Neural cell (in vitro differentiated cells): Measurements from ENCODE around the gene HOXC5. TPM values are rescaled to one million over a fixed set of nuclear protein-coding genes. Genes with fewer than 3 reads are reported as not detected.
A peak's percentile ranks its signal among the peaks of the same experiment; 100 is the strongest.

Experiments used
- H2AFZ ChIP-seq: fragments of 200-600, 300-800 bp; sonication (generic), shearing (Covaris generic); 2 replicates; pipeline ENCODE4 v1.6.0; 2014; ENCODE audit warnings: low read depth, mild to moderate bottlenecking, antibody characterized with exemption, low read length, moderate library complexity
- H3F3A ChIP-seq: fragments of 200-600 bp; shearing (Covaris generic); 2 replicates; pipeline ENCODE4 v1.6.1; 2016; ENCODE audit warnings: mild to moderate bottlenecking, moderate library complexity, mixed read lengths, antibody characterized with exemption, low read length; ENCODE audit not compliant: insufficient read depth, poor library complexity, severe bottlenecking
- H3K27ac ChIP-seq: fragments of 200-600, 300-800 bp; sonication (generic), shearing (Covaris generic); 2 replicates; pipeline ENCODE4 v1.5.1; 2014; ENCODE audit warnings: mild to moderate bottlenecking, low read length, moderate library complexity
- H3K27me3 ChIP-seq: fragments of 300-800, 200-600 bp; sonication (generic), shearing (Covaris generic); 2 replicates; pipeline ENCODE4 v1.6.0; 2014; ENCODE audit warnings: mild to moderate bottlenecking, low read depth, low read length, moderate library complexity; ENCODE audit not compliant: insufficient read depth
- H3K36me3 ChIP-seq: fragments of 300-800, 200-600 bp; sonication (generic), shearing (Covaris generic); 2 replicates; pipeline ENCODE4 v1.5.1; 2014; ENCODE audit warnings: mild to moderate bottlenecking, antibody characterized with exemption, low read length, moderate library complexity; ENCODE audit not compliant: insufficient read depth
- H3K4me2 ChIP-seq: fragments of 300-800, 200-600 bp; sonication (generic), shearing (Covaris generic); 2 replicates; pipeline ENCODE4 v1.6.0; 2014; ENCODE audit warnings: mild to moderate bottlenecking, low read length
- H3K4me3 ChIP-seq: fragments of 300-800, 200-600 bp; sonication (generic), shearing (Covaris generic); 2 replicates; pipeline ENCODE4 v1.5.1; 2014; ENCODE audit warnings: mild to moderate bottlenecking, low read length, moderate library complexity
- H3K79me2 ChIP-seq: fragments of 200-600 bp; shearing (Covaris generic); replicated peaks from 2 replicates; pipeline ENCODE4 v1.6.0; 2014; ENCODE audit warnings: mild to moderate bottlenecking, low read length, moderate library complexity; ENCODE audit not compliant: insufficient read depth
- H3K9ac ChIP-seq: fragments of 300-800, 200-600 bp; sonication (generic), shearing (Covaris generic); 2 replicates; pipeline ENCODE4 v1.6.1; 2016; ENCODE audit warnings: mild to moderate bottlenecking, low read length, mixed read lengths
- H3K9me2 ChIP-seq: fragments of 200-600 bp; shearing (Covaris generic); 2 replicates; pipeline ENCODE4 v1.6.1; 2016; ENCODE audit warnings: mild to moderate bottlenecking, low read length, mixed read lengths; ENCODE audit not compliant: insufficient read depth
- H3K9me3 ChIP-seq: fragments of 200-600, 300-800 bp; sonication (generic), shearing (Covaris generic); 2 replicates; pipeline ENCODE4 v1.6.1; 2016; ENCODE audit warnings: mild to moderate bottlenecking, mixed run types, low read length, moderate library complexity, mixed read lengths
- H4K20me1 ChIP-seq: fragments of 200-600 bp; shearing (Covaris generic); 2 replicates; pipeline ENCODE4 v1.6.1; 2016; ENCODE audit warnings: mild to moderate bottlenecking, mixed run types; ENCODE audit not compliant: insufficient read depth
- EP300 ChIP-seq: fragments of 450-650 bp; conservative IDR thresholded peaks from 2 replicates; pipeline ENCODE4 v1.6.1; 2014; ENCODE audit warnings: antibody characterized with exemption, mild to moderate bottlenecking, moderate library complexity; ENCODE audit not compliant: poor library complexity, severe bottlenecking
- EZH2 ChIP-seq: fragments of 200-600, 300-800 bp; shearing (Covaris generic), sonication (generic); IDR thresholded peaks from 2 replicates; pipeline ENCODE4 v1.6.1; 2014; ENCODE audit warnings: antibody characterized with exemption, low read length, borderline replicate concordance, mild to moderate bottlenecking; ENCODE audit not compliant: insufficient read depth, poor library complexity, severe bottlenecking
- MXI1 ChIP-seq: fragments of 450-650 bp; conservative IDR thresholded peaks from 2 replicates; pipeline ENCODE4 v1.6.1; 2014; ENCODE audit warnings: antibody characterized with exemption, mild to moderate bottlenecking; ENCODE audit not compliant: poor library complexity, severe bottlenecking
- POLR2AphosphoS5 ChIP-seq: IDR thresholded peaks from 2 replicates; pipeline ENCODE4 v1.6.1; 2012
- RAD21 ChIP-seq: fragments of 450-650 bp; conservative IDR thresholded peaks from 2 replicates; pipeline ENCODE4 v1.6.1; 2014; ENCODE audit warnings: antibody characterized with exemption, mild to moderate bottlenecking, moderate library complexity
- SMC3 ChIP-seq: fragments of 450-650 bp; conservative IDR thresholded peaks from 2 replicates; pipeline ENCODE4 v1.6.1; 2014; ENCODE audit warnings: antibody characterized with exemption, mild to moderate bottlenecking, moderate library complexity; ENCODE audit not compliant: poor library complexity
- TAF1 ChIP-seq: IDR thresholded peaks from 2 replicates; pipeline ENCODE4 v1.6.1; 2012; ENCODE audit warnings: low read depth
- polyA plus RNA-seq: library from polyadenylated mRNA; depleted of rRNA; stranded (reverse); fragments of >200 nt; gene quantifications from 2 replicates; pipeline ENCODE4 v1.2.3, GENCODE V29; 2014
- TF ChIP-seq, protein P1 (sequence below): fragments of 450-650 bp; IDR thresholded peaks from 2 replicates; pipeline ENCODE4 v1.5.1; 2014; ENCODE audit warnings: antibody characterized with exemption, mild to moderate bottlenecking, moderate library complexity; ENCODE audit not compliant: poor library complexity, severe bottlenecking
- TF ChIP-seq, protein P2 (sequence below): IDR thresholded peaks from 2 replicates; pipeline ENCODE4 v1.6.1; 2012; ENCODE audit warnings: borderline replicate concordance

The HOXC5 gene
- polyA plus RNA-seq, 1 donor from 2014 or later: not detected

DNA sequence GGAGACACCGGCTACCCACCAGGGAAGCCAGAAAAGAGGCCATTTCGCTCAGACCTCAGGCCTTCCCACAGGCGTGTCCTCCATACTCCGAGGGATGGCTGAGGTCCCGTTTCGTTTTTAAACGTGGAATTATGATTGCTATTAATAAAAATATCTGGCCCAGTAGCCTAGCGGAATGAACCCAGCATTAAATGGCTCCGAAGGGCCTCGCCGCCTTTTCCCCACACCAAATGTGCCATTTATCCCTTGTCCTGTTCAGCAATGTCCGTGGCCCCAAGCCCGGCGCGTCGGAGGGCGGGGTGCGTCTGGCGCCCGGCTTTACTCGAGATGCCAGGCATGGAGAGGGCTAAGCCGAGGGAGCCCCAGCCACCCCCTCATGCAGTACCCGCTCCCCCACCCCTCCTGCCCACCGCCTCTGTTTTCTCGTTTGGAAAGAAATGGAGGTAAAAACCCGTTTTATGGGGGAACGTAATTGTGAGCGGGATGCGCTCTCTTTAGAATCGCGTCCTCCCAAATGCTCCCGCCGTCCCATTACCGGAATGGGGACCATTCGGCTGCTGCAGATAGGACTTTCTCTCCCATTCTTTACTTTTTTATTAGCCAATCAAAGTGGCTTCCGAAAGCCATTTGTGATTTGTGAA lies 18.4 kb upstream of the HOXC5 start (continued):
- no peak for TF ChIP-seq RAD21

GRCh38 chr12:54015018-54015931 lies 17.6 kb upstream of the HOXC5 start:
- Histone ChIP-seq H3K9ac (no peak overlapping the region), H3K9me3 (no peaks in the 10 kb centered on the region), H2AFZ (no peak overlapping the region), H3K4me2 (no peak overlapping the region), H3K36me3 (no peaks in the 10 kb centered on the region), H3K9me2 (no peaks in the 10 kb centered on the region), H3K4me3 (no peak overlapping the region), H4K20me1 (no peaks in the 10 kb centered on the region), H3K79me2 (no peaks in the 10 kb centered on the region), H3K27ac (no peak overlapping the region), H3K27me3 (peaks cover 98% of the 10 kb centered on the region), H3F3A (no peaks in the 10 kb centered on the region)
- no peak for TF ChIP-seq EZH2
- TF ChIP-seq POLR2AphosphoS5: peak; percentile 69

- Histone ChIP-seq H2AFZ (no peak overlapping the region), H3F3A (no peaks in the 10 kb centered on the region), H3K4me3 (no peak overlapping the region), H3K9me2 (no peaks in the 10 kb centered on the region), H3K36me3 (no peaks in the 10 kb centered on the region), H3K27me3 (peaks cover 98% of the 10 kb centered on the region), H3K4me2 (no peak overlapping the region), H3K27ac (no peak overlapping the region), H3K79me2 (no peaks in the 10 kb centered on the region), H4K20me1 (no peaks in the 10 kb centered on the region), H3K9me3 (no peaks in the 10 kb centered on the region), H3K9ac (no peak overlapping the region)
- TF ChIP-seq, protein P1, sequence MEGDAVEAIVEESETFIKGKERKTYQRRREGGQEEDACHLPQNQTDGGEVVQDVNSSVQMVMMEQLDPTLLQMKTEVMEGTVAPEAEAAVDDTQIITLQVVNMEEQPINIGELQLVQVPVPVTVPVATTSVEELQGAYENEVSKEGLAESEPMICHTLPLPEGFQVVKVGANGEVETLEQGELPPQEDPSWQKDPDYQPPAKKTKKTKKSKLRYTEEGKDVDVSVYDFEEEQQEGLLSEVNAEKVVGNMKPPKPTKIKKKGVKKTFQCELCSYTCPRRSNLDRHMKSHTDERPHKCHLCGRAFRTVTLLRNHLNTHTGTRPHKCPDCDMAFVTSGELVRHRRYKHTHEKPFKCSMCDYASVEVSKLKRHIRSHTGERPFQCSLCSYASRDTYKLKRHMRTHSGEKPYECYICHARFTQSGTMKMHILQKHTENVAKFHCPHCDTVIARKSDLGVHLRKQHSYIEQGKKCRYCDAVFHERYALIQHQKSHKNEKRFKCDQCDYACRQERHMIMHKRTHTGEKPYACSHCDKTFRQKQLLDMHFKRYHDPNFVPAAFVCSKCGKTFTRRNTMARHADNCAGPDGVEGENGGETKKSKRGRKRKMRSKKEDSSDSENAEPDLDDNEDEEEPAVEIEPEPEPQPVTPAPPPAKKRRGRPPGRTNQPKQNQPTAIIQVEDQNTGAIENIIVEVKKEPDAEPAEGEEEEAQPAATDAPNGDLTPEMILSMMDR: no peak
- no peak for TF ChIP-seq MXI1
- TF ChIP-seq RAD21: no peak
- no peak for TF ChIP-seq EP300
- no peak for TF ChIP-seq POLR2AphosphoS5
These were observed 16.8 kb upstream of the HOXC5 start for GRCh38 chr12:54016051-54016450.

DNA sequence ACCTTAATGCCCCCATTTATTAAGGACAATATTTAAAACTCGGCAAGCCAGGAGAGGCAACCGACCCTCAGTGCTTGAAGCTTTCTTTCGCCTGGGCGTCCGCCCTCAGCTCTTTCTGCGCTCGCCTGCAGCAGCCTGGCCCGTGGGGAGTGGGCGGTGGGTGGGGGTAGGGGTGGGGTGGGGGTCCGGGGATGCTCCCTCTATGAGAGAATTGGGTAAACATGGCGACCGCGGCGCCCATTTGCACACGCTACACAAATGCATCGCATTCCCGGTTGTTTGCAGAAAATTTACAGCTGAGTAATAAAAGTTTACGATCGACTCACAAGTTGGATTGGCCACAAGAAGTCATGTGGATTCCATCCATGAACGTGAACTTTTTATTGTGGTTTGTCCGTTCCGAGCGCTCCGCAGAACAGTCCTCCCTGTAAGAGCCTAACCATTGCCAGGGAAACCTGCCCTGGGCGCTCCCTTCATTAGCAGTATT lies 16.3 kb upstream of the HOXC5 start:
- Histone ChIP-seq H3K36me3 (no peaks in the 10 kb centered on the region), H2AFZ (no peak overlapping the region), H3K27ac (no peak overlapping the region), H3K9ac (no peak overlapping the region), H3K9me3 (no peaks in the 10 kb centered on the region), H4K20me1 (no peaks in the 10 kb centered on the region), H3K4me2 (no peak overlapping the region), H3K79me2 (no peaks in the 10 kb centered on the region), H3F3A (no peaks in the 10 kb centered on the region), H3K9me2 (no peaks in the 10 kb centered on the region), H3K27me3 (peaks cover 98% of the 10 kb centered on the region), H3K4me3 (no peak overlapping the region)
- TF ChIP-seq SMC3: no peak
- no peak for TF ChIP-seq EZH2
- TF ChIP-seq, protein P1: no peak
- no peak for TF ChIP-seq POLR2AphosphoS5
- no peak for TF ChIP-seq RAD21
- no peak for TF ChIP-seq EP300
- TF ChIP-seq, protein P2, sequence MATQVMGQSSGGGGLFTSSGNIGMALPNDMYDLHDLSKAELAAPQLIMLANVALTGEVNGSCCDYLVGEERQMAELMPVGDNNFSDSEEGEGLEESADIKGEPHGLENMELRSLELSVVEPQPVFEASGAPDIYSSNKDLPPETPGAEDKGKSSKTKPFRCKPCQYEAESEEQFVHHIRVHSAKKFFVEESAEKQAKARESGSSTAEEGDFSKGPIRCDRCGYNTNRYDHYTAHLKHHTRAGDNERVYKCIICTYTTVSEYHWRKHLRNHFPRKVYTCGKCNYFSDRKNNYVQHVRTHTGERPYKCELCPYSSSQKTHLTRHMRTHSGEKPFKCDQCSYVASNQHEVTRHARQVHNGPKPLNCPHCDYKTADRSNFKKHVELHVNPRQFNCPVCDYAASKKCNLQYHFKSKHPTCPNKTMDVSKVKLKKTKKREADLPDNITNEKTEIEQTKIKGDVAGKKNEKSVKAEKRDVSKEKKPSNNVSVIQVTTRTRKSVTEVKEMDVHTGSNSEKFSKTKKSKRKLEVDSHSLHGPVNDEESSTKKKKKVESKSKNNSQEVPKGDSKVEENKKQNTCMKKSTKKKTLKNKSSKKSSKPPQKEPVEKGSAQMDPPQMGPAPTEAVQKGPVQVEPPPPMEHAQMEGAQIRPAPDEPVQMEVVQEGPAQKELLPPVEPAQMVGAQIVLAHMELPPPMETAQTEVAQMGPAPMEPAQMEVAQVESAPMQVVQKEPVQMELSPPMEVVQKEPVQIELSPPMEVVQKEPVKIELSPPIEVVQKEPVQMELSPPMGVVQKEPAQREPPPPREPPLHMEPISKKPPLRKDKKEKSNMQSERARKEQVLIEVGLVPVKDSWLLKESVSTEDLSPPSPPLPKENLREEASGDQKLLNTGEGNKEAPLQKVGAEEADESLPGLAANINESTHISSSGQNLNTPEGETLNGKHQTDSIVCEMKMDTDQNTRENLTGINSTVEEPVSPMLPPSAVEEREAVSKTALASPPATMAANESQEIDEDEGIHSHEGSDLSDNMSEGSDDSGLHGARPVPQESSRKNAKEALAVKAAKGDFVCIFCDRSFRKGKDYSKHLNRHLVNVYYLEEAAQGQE: no peak
- TF ChIP-seq MXI1: no peak
- TF ChIP-seq TAF1: no peak
